Measurements from ENCODE around the gene SIAH2.

- TF ChIP-seq EZH2 (IDR thresholded peaks at IDR 0.05) (no peak), POLR2AphosphoS5 (IDR thresholded peaks at IDR 0.05; ENCODE audit: borderline replicate concordance, low read depth, low read length) (no peak), FOXP2 (optimal IDR thresholded peaks at IDR 0.05; ENCODE audit: control extremely low read depth, extremely low read length, insufficient read depth) (no peak)
These were observed 16.5 kb upstream of the SIAH2 start for GRCh38 chr3:150779402-150779858.

Measured in SK-N-MC (cell line).